H9 (cell line): ENCODE data around the gene MGA. TPM values are rescaled to one million over a fixed set of nuclear protein-coding genes. Genes with fewer than 3 reads are reported as not detected.

Experiments used
- DNase-seq: peaks from one replicate; pipeline ENCODE4 v3.0.0-alpha.2; 2017
- H2AFZ ChIP-seq: one replicate; pipeline ENCODE4 v1.6.1; 2013; ENCODE audit warnings: mild to moderate bottlenecking, low read length, control low read depth, moderate library complexity
- H2AK5ac ChIP-seq: 2 replicates; pipeline ENCODE4 v1.6.1; 2013; ENCODE audit warnings: low read length, control low read depth, mixed read lengths; ENCODE audit not compliant: insufficient read length
- H2BK120ac ChIP-seq: one replicate; pipeline ENCODE4 v1.6.1; 2013; ENCODE audit warnings: low read depth, mild to moderate bottlenecking, low read length, control low read depth, inconsistent platforms; ENCODE audit not compliant: poor library complexity, severe bottlenecking
- H2BK12ac ChIP-seq: 2 replicates; pipeline ENCODE4 v1.6.1; 2013; ENCODE audit warnings: low read length, control low read depth, mixed read lengths, low read depth; ENCODE audit not compliant: insufficient read length
- H2BK15ac ChIP-seq: 2 replicates; pipeline ENCODE4 v1.6.1; 2013; ENCODE audit warnings: low read depth, low read length, control low read depth
- H2BK20ac ChIP-seq: one replicate; pipeline ENCODE4 v1.6.1; 2013; ENCODE audit warnings: low read depth, mild to moderate bottlenecking, low read length, control low read depth, inconsistent platforms; ENCODE audit not compliant: poor library complexity, severe bottlenecking
- H2BK5ac ChIP-seq: 2 replicates; pipeline ENCODE4 v1.6.1; 2013; ENCODE audit warnings: low read length, control low read depth, mixed read lengths; ENCODE audit not compliant: insufficient read length
- H3K14ac ChIP-seq: 2 replicates; pipeline ENCODE4 v1.6.1; 2013; ENCODE audit warnings: low read length, control low read depth; ENCODE audit not compliant: insufficient read depth
- H3K18ac ChIP-seq: 2 replicates; pipeline ENCODE4 v1.6.1; 2013; ENCODE audit warnings: low read depth, mild to moderate bottlenecking, mixed read lengths, low read length, control low read depth; ENCODE audit not compliant: insufficient read length
- H3K23ac ChIP-seq: 2 replicates; pipeline ENCODE4 v1.6.1; 2013; ENCODE audit warnings: low read length, control low read depth, mixed read lengths, low read depth; ENCODE audit not compliant: insufficient read length
- H3K23me2 ChIP-seq: 2 replicates; pipeline ENCODE4 v1.6.1; 2013; ENCODE audit warnings: low read depth, mild to moderate bottlenecking, mixed read lengths, low read length, control low read depth; ENCODE audit not compliant: insufficient read length, poor library complexity, severe bottlenecking
- H3K27ac ChIP-seq: 2 replicates; pipeline ENCODE4 v1.5.1; 2013; ENCODE audit warnings: low read length, control low read depth, mixed read lengths, low read depth; ENCODE audit not compliant: insufficient read length
- H3K27me3 ChIP-seq: 2 replicates; pipeline ENCODE4 v1.6.1; 2013; ENCODE audit warnings: low read length, control low read depth, inconsistent platforms; ENCODE audit not compliant: insufficient read depth
- H3K4ac ChIP-seq: 2 replicates; pipeline ENCODE4 v1.6.1; 2013; ENCODE audit warnings: low read depth, mild to moderate bottlenecking, control low read depth, inconsistent platforms, low read length, moderate library complexity
- H3K4me1 ChIP-seq: 2 replicates; pipeline ENCODE4 v1.6.1; 2013; ENCODE audit warnings: low read length, control low read depth, inconsistent platforms; ENCODE audit not compliant: insufficient read depth
- H3K4me2 ChIP-seq: 2 replicates; pipeline ENCODE4 v1.6.1; 2013; ENCODE audit warnings: low read length, control low read depth, mixed read lengths; ENCODE audit not compliant: insufficient read length, insufficient read depth
- H3K56ac ChIP-seq: 2 replicates; pipeline ENCODE4 v1.6.1; 2013; ENCODE audit warnings: low read depth, mild to moderate bottlenecking, mixed read lengths, low read length, control low read depth; ENCODE audit not compliant: insufficient read length
- H3K79me1 ChIP-seq: 2 replicates; pipeline ENCODE4 v1.6.1; 2013; ENCODE audit warnings: low read depth, mild to moderate bottlenecking, moderate library complexity, low read length, control low read depth, inconsistent platforms; ENCODE audit not compliant: insufficient read depth, poor library complexity, severe bottlenecking
- H3K79me2 ChIP-seq: 2 replicates; pipeline ENCODE4 v1.6.1; 2013; ENCODE audit warnings: low read length, control low read depth, inconsistent platforms; ENCODE audit not compliant: insufficient read depth
- H3K9ac ChIP-seq: 2 replicates; pipeline ENCODE4 v1.6.1; 2013; ENCODE audit warnings: low read length, control low read depth, mixed read lengths; ENCODE audit not compliant: insufficient read length; ENCODE audit errors: extremely low read depth
- H3K9me3 ChIP-seq: one replicate; pipeline ENCODE4 v1.6.1; 2013; ENCODE audit warnings: low read depth, low read length, inconsistent platforms; ENCODE audit not compliant: control insufficient read depth
- H3T11ph ChIP-seq: one replicate; pipeline ENCODE4 v1.6.1; 2013; ENCODE audit warnings: mild to moderate bottlenecking, low read length, control low read depth, inconsistent platforms
- H4K20me1 ChIP-seq: one replicate; pipeline ENCODE4 v1.6.1; 2013; ENCODE audit not compliant: control insufficient read depth, insufficient read length, insufficient read depth
- H4K5ac ChIP-seq: 2 replicates; pipeline ENCODE4 v1.6.1; 2013; ENCODE audit warnings: low read depth, mild to moderate bottlenecking, mixed read lengths, low read length, control low read depth; ENCODE audit not compliant: insufficient read length
- H4K8ac ChIP-seq: replicated peaks from 2 replicates; pipeline ENCODE4 v1.6.1; 2013; ENCODE audit warnings: low read length, control low read depth, mixed read lengths, low read depth; ENCODE audit not compliant: insufficient read length
- H4K91ac ChIP-seq: 2 replicates; pipeline ENCODE4 v1.6.1; 2013; ENCODE audit warnings: low read depth, mild to moderate bottlenecking, moderate library complexity, mixed read lengths, low read length, control low read depth; ENCODE audit not compliant: insufficient read length
- H3K27ac Mint-ChIP-seq, 3 experiments: 2 replicates in 2 of 3; 3 replicates in 1 of 3; pipeline ENCODE4 v1.8.0; 2020 to 2021; ENCODE audit warnings: mixed read lengths in 3 of 3, mild to moderate bottlenecking in 1 of 3, moderate library complexity in 1 of 3
- H3K27me3 Mint-ChIP-seq: 2 replicates; pipeline ENCODE4 v1.8.0; 2021; ENCODE audit warnings: low read depth, mild to moderate bottlenecking, moderate library complexity, mixed read lengths
- H3K36me3 Mint-ChIP-seq, 3 experiments: 2 replicates in 2 of 3; 3 replicates in 1 of 3; pipeline ENCODE4 v1.8.0; 2020 to 2021; ENCODE audit warnings: low read depth in 3 of 3, mixed read lengths in 3 of 3; ENCODE audit not compliant: insufficient read depth in 1 of 3
- H3K4me1 Mint-ChIP-seq, 2 experiments: 2 replicates each; pipeline ENCODE4 v1.8.0; 2020; ENCODE audit warnings: mixed read lengths in 2 of 2
- H3K4me3 Mint-ChIP-seq, 2 experiments: 2 replicates in 1 of 2; 3 replicates in 1 of 2; pipeline ENCODE4 v1.8.0; 2020 to 2021; ENCODE audit warnings: mild to moderate bottlenecking in 2 of 2, mixed read lengths in 2 of 2, moderate library complexity in 1 of 2
- H3K9me3 Mint-ChIP-seq, 2 experiments: 2 replicates in 1 of 2; 3 replicates in 1 of 2; pipeline ENCODE4 v1.8.0; 2020; ENCODE audit warnings: mild to moderate bottlenecking in 2 of 2, mixed read lengths in 2 of 2, moderate library complexity in 1 of 2
- CTCF ChIP-seq: fragments of 200-600 bp; sonication (generic); conservative IDR thresholded peaks from 3 replicates; pipeline ENCODE4 v1.8.0; 2021; ENCODE audit warnings: antibody characterized with exemption, mild to moderate bottlenecking
- WGBS: extraction: QIAGEN DNeasy Blood & Tissue Kit; methylation state at CpG from one replicate; pipeline ENCODE4 v1.1.7; 2013; ENCODE audit warnings: missing lambda C conversion rate, low lambda C conversion rate, mixed read lengths; ENCODE audit not compliant: insufficient read length; ENCODE audit errors: extremely low coverage; 5-methylcytosine and 5-hydroxymethylcytosine counted together
- total RNA-seq: library from RNA; stranded (reverse); gene quantifications from 2 replicates; pipeline ENCODE4 v1.2.1, GENCODE V29; 2021

MGA gene
- total RNA-seq, 1 experiment from 2014 or later: 62.7 TPM

DNA sequence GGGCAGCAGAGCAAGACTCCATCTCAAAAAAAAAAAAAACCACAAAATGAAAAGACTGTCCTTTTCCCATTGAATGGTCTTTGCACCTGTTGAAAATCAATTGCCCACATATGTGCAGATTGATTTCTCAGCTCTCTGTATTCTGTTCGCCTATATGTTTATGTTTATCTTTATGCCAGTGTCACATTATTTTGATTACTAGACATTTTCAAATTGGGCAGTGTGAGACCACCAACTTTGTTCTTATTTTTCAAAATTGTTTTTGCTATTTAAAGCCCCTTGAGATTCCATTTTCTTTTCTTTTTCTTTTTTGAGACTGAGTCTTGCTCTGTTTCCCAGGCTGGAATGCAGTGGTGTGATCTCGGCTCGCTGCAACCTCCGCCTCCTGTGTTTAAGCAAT is 18.5 kb downstream of the MGA start:
- H3K18ac ChIP-seq: no peak overlapping the region
- no peak overlapping the region for H4K5ac ChIP-seq
- H3K56ac ChIP-seq: no peak overlapping the region
- H3K9me3 Mint-ChIP-seq: no peaks in the 10 kb centered on the region
- H3K9me3 ChIP-seq: no peaks in the 10 kb centered on the region
- TF ChIP-seq CTCF: no peak
- no peak overlapping the region for H3K27ac Mint-ChIP-seq
- H3K4ac ChIP-seq: no peak overlapping the region
- no peaks in the 10 kb centered on the region for H3K27me3 ChIP-seq
- H3K79me1 ChIP-seq: peaks cover 16% of the 10 kb centered on the region
- peaks cover 30% of the 10 kb centered on the region; the same call in 1 of the 2 replicates for H3K79me2 ChIP-seq
- peaks cover 4 to 9% (median 8%) of the 10 kb centered on the region in 3 experiments; a peak in 4 of 7 replicates for H3K36me3 Mint-ChIP-seq
- H3K4me1 ChIP-seq: no peaks in the 10 kb centered on the region
- H3T11ph ChIP-seq: no peak overlapping the region
- no peak overlapping the region for H4K8ac ChIP-seq
- H3K4me1 Mint-ChIP-seq: no peaks in the 10 kb centered on the region
- no peak overlapping the region for H2BK5ac ChIP-seq
- H3K9ac ChIP-seq: no peak overlapping the region
- no peak for DNase-seq
- no peaks in the 10 kb centered on the region for H4K20me1 ChIP-seq
- H2AFZ ChIP-seq: no peak overlapping the region
- no peak overlapping the region for H2BK15ac ChIP-seq
- H3K4me2 ChIP-seq: no peak overlapping the region
- no peak overlapping the region for H3K27ac ChIP-seq
- H3K14ac ChIP-seq: no peak overlapping the region
- no peak overlapping the region for H3K23ac ChIP-seq
- H4K91ac ChIP-seq: no peak overlapping the region
- H3K27me3 Mint-ChIP-seq: no peaks in the 10 kb centered on the region
- H3K4me3 Mint-ChIP-seq: no peak overlapping the region
- H2BK20ac ChIP-seq: no peak overlapping the region
- no peak overlapping the region for H2BK12ac ChIP-seq
- WGBS: no CpG with 5 or more reads among the region's 4 CpGs
- H3K23me2 ChIP-seq: no peaks in the 10 kb centered on the region
- no peak overlapping the region for H2BK120ac ChIP-seq
- no peak overlapping the region for H2AK5ac ChIP-seq
